ENCODE data around the gene DES.

GRCh38 chr2:219403861-219404260 is 14.3 kb upstream of the DES start:
- TF ChIP-seq, protein P1, sequence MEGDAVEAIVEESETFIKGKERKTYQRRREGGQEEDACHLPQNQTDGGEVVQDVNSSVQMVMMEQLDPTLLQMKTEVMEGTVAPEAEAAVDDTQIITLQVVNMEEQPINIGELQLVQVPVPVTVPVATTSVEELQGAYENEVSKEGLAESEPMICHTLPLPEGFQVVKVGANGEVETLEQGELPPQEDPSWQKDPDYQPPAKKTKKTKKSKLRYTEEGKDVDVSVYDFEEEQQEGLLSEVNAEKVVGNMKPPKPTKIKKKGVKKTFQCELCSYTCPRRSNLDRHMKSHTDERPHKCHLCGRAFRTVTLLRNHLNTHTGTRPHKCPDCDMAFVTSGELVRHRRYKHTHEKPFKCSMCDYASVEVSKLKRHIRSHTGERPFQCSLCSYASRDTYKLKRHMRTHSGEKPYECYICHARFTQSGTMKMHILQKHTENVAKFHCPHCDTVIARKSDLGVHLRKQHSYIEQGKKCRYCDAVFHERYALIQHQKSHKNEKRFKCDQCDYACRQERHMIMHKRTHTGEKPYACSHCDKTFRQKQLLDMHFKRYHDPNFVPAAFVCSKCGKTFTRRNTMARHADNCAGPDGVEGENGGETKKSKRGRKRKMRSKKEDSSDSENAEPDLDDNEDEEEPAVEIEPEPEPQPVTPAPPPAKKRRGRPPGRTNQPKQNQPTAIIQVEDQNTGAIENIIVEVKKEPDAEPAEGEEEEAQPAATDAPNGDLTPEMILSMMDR (conservative IDR thresholded peaks at IDR 0.05; ENCODE audit: low read depth, low read length), result no peak
- no peak for TF ChIP-seq EZH2 (IDR thresholded peaks at IDR 0.05; ENCODE audit: low read length, unreplicated experiment)
